Measurements from ENCODE around the gene FADS2. TPM values are rescaled to one million over a fixed set of nuclear protein-coding genes. Genes with fewer than 3 reads are reported as not detected.

FADS2 gene
- total and polyA plus RNA-seq, 9 of the 15 experiments (the other 6 are each of a cell fraction or from before 2014, with no cell fraction given), result 2.9 to 42.8 (median 16.2) TPM

DNA sequence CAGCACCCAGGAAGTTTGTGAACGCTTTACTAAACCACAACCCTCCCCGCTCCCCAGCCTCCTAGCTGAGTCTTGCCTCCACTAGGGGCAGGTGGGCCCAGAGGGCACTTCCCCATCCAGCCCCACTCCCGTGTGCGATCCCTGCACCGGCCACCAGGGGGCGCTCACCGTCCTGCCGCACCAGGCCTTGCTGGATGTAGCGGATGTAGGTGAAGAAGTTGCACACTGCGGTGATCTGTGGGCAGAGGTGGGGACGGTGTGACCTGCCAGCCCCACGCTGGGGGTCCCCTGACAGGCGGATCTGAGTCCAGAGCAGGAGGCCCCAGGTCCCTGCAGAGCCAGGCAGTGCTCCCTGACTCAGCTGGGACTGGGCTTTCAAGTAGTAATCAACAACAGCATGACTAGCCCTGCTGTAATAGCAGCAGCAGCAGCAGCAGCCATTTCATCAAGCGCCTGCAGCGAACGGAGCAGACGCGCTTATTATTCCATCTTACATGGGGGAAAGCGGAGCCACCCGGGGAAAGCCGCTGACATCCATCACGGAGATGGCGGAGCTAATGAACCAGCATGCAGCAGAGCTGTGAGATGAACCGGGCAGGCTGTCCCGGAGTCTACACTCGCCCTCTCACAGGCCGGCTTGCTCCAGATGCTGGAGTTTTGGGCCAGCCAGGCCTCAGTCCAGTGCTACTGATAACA lies 71.2 kb downstream of the FADS2 start (continued):
- TF ChIP-seq, protein P1, sequence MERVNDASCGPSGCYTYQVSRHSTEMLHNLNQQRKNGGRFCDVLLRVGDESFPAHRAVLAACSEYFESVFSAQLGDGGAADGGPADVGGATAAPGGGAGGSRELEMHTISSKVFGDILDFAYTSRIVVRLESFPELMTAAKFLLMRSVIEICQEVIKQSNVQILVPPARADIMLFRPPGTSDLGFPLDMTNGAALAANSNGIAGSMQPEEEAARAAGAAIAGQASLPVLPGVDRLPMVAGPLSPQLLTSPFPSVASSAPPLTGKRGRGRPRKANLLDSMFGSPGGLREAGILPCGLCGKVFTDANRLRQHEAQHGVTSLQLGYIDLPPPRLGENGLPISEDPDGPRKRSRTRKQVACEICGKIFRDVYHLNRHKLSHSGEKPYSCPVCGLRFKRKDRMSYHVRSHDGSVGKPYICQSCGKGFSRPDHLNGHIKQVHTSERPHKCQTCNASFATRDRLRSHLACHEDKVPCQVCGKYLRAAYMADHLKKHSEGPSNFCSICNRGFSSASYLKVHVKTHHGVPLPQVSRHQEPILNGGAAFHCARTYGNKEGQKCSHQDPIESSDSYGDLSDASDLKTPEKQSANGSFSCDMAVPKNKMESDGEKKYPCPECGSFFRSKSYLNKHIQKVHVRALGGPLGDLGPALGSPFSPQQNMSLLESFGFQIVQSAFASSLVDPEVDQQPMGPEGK (CRISPR knock-in tag; IDR thresholded peaks at IDR 0.05; ENCODE audit: borderline replicate concordance), result no peak
- TF ChIP-seq HDAC2 (IDR thresholded peaks at IDR 0.05) (0 out of 2 replicates have a peak, but pooled peaks have one; percentile 41), E2F3 (CRISPR knock-in tag; IDR thresholded peaks at IDR 0.05) (no peak), PYGO2 (tag; IDR thresholded peaks at IDR 0.05) (no peak), NFYB (IDR thresholded peaks at IDR 0.05; ENCODE audit: extremely low read depth, insufficient read length) (no peak), ZNF282 (CRISPR knock-in tag; IDR thresholded peaks at IDR 0.05) (no peak), RBM34 (IDR thresholded peaks at IDR 0.05; ENCODE audit: borderline replicate concordance, insufficient read depth, low read length) (no peak), ZNF766 (CRISPR knock-in tag; conservative IDR thresholded peaks at IDR 0.05) (no peak), KLF16 (IDR thresholded peaks at IDR 0.05) (peak; percentile 65; the same call in 1 of the 2 replicates), SRF (CRISPR knock-in tag; IDR thresholded peaks at IDR 0.05) (no peak), CBX1 (IDR thresholded peaks at IDR 0.05; ENCODE audit: low read depth) (no peak), CREB1 (IDR thresholded peaks at IDR 0.05) (no peak), CREB1 (CRISPR knock-in tag; IDR thresholded peaks at IDR 0.05) (peak; percentile 26; the same call in 1 of the 2 replicates), FOXK1 (CRISPR knock-in tag; IDR thresholded peaks at IDR 0.05; ENCODE audit: borderline replicate concordance) (no peak), CTBP1 (IDR thresholded peaks at IDR 0.05; ENCODE audit: borderline replicate concordance) (peak; percentile 93), SIX5 (IDR thresholded peaks at IDR 0.05; ENCODE audit: borderline replicate concordance in 1 of 2, insufficient read depth in 1 of 2, low read depth in 1 of 2, low read length in 2 of 2) (no peak), MCM2 (IDR thresholded peaks at IDR 0.05; ENCODE audit: low read depth) (no peak)
- TF ChIP-seq, protein P2, sequence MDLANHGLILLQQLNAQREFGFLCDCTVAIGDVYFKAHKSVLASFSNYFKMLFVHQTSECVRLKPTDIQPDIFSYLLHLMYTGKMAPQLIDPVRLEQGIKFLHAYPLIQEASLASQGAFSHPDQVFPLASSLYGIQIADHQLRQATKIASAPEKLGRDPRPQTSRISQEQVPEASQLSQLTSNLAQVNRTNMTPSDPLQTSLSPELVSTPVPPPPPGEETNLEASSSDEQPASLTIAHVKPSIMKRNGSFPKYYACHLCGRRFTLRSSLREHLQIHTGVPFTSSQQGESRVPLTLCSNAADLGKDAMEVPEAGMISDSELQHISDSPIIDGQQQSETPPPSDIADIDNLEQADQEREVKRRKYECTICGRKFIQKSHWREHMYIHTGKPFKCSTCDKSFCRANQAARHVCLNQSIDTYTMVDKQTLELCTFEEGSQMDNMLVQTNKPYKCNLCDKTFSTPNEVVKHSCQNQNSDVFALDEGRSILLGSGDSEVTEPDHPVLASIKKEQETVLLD (IDR thresholded peaks at IDR 0.05), result no peak
- TF ChIP-seq, protein P3, sequence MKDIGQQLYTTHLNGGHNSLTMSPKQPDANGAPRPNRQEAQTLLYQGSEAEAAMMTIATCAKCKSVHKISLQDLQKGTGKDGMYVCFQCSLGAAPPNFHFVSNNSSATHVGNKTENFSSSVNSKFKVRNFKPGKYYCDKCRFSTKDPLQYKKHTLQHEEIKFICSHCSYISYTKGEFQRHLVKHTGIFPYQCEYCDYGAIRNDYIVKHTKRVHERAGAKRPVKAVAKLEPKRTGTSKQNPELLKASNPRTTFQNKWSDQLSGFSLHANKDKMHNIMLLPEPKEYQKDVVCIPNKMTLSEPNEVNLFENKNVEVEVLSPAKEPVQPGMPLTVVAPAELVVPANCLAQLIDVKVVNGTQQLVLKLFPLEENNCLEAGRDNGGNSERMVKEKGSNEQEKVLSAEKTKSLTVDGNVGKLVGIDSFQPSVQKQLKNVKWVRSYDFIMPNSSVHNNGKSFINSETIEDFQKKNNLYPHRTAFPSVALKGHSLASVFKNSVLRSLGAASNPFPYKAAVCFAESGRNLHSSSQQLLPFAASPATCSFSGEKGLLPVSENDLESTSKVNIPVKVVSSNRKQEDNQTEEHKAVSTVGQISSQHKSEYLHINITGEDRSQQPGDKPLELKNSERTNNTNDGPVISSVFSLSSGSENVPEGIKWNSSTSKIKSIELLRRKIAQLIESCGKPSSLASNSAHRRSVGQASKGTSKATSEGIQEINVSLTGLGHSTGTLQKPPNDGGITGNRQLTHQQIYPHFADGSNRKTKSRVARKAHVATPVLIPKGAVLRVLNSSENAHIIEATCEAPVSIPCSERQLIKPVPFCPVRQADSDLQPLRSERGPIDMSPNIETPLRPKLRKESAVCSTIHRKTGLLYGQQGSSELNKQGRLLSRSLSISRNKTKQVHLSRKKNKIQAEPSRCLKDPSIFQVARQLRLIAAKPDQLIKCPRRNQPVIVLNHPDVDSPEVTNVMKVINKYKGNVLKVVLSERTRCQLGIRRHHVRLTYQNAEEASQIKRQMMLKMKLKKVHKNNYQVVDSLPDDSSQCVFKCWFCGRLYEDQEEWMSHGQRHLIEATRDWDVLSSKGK (CRISPR knock-in tag; IDR thresholded peaks at IDR 0.05), result no peak
- TF ChIP-seq, protein P4, sequence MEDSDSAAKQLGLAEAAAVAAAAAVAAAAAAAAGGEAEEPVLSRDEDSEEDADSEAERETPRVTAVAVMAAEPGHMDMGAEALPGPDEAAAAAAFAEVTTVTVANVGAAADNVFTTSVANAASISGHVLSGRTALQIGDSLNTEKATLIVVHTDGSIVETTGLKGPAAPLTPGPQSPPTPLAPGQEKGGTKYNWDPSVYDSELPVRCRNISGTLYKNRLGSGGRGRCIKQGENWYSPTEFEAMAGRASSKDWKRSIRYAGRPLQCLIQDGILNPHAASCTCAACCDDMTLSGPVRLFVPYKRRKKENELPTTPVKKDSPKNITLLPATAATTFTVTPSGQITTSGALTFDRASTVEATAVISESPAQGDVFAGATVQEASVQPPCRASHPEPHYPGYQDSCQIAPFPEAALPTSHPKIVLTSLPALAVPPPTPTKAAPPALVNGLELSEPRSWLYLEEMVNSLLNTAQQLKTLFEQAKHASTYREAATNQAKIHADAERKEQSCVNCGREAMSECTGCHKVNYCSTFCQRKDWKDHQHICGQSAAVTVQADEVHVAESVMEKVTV (CRISPR knock-in tag; IDR thresholded peaks at IDR 0.05), result peak; percentile 90
